Neutrophil (primary cell): ENCODE measurements around the gene FHAD1.

Experiments used
- H3K27ac ChIP-seq: fragments of 200-600 bp; sonication (generic); 2 replicates; pipeline ENCODE4 v1.5.1; 2016; ENCODE audit warnings: mild to moderate bottlenecking, moderate library complexity
- H3K27me3 ChIP-seq: fragments of 200-600 bp; sonication (generic); 2 replicates; pipeline ENCODE4 v1.6.0; 2016; ENCODE audit warnings: mild to moderate bottlenecking
- H3K36me3 ChIP-seq: fragments of 200-600 bp; sonication (generic); 2 replicates; pipeline ENCODE4 v1.5.1; 2017
- H3K4me1 ChIP-seq, 2 experiments: fragments of 200-600 bp in 1 of 2; sonication (generic) in 1 of 2; 1 replicate in 1 of 2; 2 replicates in 1 of 2; pipeline versions ENCODE4 v1.5.1 to v1.6.1; 2013 to 2016; ENCODE audit warnings: low read depth in 1 of 2, low read length in 1 of 2, mild to moderate bottlenecking in 1 of 2, moderate library complexity in 1 of 2; ENCODE audit not compliant: control insufficient read depth in 1 of 2, insufficient read depth in 1 of 2
- H3K4me3 ChIP-seq, 2 experiments: fragments of 200-600 bp in 1 of 2; sonication (generic) in 1 of 2; 1 replicate in 1 of 2; 2 replicates in 1 of 2; pipeline ENCODE4 v1.5.1; 2013 to 2016; ENCODE audit warnings: low read depth in 1 of 2, low read length in 1 of 2, mild to moderate bottlenecking in 1 of 2, moderate library complexity in 1 of 2
- H3K9me3 ChIP-seq: fragments of 200-600 bp; sonication (generic); 2 replicates; pipeline ENCODE4 v1.5.1; 2016
- TF ChIP-seq, protein P1 (sequence below): fragments of 200-600 bp; sonication (generic); IDR thresholded peaks from 2 replicates; pipeline ENCODE4 v1.5.1; 2016; ENCODE audit warnings: antibody characterized with exemption

Gene FHAD1

DNA sequence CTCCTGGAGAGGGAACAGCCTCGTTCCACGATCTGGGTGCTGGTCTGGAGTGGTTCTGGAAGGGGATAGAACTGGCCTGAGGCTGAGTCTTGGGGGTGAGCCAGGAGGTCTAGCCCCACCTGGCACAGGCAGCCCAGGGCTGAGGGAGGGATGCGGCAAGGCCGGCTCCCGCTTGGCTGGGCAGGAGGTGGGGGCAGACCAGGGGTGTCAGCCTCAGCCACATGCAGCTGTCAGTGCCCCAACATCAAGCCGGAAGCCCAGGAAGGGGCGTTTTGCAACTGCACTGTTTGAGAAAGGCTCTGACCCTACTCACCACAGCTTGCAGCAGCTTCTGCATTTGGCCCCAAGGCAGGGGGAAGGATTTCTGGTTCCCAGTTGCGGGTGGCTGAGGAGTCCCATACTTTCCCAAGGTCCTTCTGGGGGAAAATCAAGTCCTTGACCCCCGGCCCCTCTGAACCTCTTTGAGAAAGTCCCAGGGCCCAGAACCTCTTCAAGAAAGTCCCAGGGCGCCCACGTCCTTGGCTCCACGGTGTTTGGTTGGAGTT is 164.6 kb downstream of the FHAD1 start:
- H3K9me3 ChIP-seq = no peaks in the 10 kb centered on the region
- peak overlapping the region; percentile 100 for H3K27ac ChIP-seq
- H3K4me1 ChIP-seq = peaks cover 56 to 60% of the 10 kb centered on the region in 2 experiments
- H3K36me3 ChIP-seq = peaks cover 46% of the 10 kb centered on the region
- TF ChIP-seq, protein P1, sequence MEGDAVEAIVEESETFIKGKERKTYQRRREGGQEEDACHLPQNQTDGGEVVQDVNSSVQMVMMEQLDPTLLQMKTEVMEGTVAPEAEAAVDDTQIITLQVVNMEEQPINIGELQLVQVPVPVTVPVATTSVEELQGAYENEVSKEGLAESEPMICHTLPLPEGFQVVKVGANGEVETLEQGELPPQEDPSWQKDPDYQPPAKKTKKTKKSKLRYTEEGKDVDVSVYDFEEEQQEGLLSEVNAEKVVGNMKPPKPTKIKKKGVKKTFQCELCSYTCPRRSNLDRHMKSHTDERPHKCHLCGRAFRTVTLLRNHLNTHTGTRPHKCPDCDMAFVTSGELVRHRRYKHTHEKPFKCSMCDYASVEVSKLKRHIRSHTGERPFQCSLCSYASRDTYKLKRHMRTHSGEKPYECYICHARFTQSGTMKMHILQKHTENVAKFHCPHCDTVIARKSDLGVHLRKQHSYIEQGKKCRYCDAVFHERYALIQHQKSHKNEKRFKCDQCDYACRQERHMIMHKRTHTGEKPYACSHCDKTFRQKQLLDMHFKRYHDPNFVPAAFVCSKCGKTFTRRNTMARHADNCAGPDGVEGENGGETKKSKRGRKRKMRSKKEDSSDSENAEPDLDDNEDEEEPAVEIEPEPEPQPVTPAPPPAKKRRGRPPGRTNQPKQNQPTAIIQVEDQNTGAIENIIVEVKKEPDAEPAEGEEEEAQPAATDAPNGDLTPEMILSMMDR = peak; percentile 25
- H3K4me3 ChIP-seq = peak overlapping the region; percentile 83 to 95
- peaks cover 4% of the 10 kb centered on the region for H3K27me3 ChIP-seq

GRCh38 chr1:15412175-15412800 is 165.3 kb downstream of the FHAD1 start:
- H3K27me3 ChIP-seq = peaks cover 4% of the 10 kb centered on the region
- H3K9me3 ChIP-seq = no peaks in the 10 kb centered on the region
- peaks cover 52% of the 10 kb centered on the region for H3K36me3 ChIP-seq
- peak overlapping the region; percentile 100 for H3K27ac ChIP-seq
- TF ChIP-seq, protein P1 = no peak
- peak overlapping the region; percentile 83 to 95 for H3K4me3 ChIP-seq
- H3K4me1 ChIP-seq = peaks cover 63 to 66% of the 10 kb centered on the region in 2 experiments

DNA sequence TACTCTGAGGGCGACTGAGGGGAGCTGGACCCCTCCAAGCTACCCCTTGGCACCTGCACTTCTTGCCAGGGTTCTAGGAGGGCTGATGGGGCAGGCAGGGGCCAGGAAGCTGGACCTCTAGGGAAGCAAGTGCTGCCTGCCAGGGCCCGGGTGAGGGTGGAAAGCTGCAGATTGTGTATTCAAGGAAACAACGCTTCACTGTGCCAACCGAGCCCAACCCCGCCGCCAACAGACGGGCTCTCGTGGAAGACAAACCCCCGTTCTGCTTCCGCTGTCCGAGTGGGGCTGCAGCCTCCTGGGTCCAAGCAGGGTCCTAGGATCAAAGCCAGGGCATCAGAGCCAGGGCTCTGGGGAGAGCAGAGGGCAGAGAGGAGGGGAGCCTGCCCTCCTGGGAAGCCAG is 165.8 kb downstream of the FHAD1 start:
- Histone ChIP-seq H3K9me3 (no peaks in the 10 kb centered on the region), H3K36me3 (peaks cover 52% of the 10 kb centered on the region), H3K27me3 (peaks cover 2% of the 10 kb centered on the region), H3K27ac (peak overlapping the region; percentile 100), H3K4me3 (peak overlapping the region; percentile 83 to 95), H3K4me1 (peaks cover 68 to 72% of the 10 kb centered on the region in 2 experiments)
- TF ChIP-seq, protein P1 = no peak

DNA sequence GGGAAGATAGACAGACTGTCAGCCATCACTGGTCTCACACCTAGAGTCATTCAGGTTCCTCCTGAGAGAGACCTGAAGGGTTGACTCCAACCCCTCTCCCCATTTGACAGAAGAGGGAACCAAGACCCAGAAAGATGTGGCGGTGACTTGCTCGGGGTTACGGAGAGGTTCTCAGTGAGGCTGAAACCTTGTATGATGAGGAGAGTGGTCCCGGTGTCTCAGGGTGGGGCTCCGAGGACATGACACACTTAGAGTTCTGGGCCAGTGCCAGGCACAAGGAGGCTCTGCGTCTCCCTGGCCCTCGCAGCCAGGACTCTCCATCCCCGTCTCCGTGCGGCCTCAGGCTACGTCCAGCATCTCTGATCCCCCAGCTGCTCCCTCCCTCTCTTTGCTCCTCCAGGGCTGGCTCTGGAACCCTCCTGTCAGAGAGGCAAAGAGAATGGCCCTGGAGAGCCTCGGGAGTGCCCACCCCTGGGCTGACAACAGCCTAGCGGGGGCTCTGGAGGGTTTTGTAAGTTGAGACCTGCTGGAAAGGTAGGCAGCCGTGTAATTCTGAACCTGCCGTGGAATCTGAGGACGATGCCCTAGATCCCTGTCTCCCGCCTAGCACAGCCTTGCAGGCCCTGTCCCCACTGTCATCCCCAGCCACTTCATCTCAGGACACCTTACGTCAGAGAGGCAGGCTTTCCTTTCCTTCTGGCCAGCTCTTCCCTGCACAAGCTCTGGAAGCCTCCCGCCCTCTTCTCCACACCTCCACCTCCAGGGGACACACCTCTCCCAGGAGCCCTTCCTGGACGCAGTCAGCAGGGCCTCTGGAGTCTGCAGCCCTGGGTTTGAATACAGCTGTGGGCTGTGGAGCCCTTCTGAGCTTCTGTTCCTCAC is 166.8 kb downstream of the FHAD1 start:
- Histone ChIP-seq H3K4me3 (peak overlapping the region; percentile 83 to 95), H3K4me1 (peaks cover 75% of the 10 kb centered on the region in 2 experiments), H3K36me3 (peaks cover 55% of the 10 kb centered on the region), H3K9me3 (no peaks in the 10 kb centered on the region), H3K27me3 (no peaks in the 10 kb centered on the region), H3K27ac (peak overlapping the region; percentile 100)
- TF ChIP-seq, protein P1 = no peak

GRCh38 chr1:15414445-15414983 is 167.5 kb downstream of the FHAD1 start:
- Histone ChIP-seq H3K36me3 (peaks cover 62% of the 10 kb centered on the region), H3K27ac (peak overlapping the region; percentile 100), H3K9me3 (no peaks in the 10 kb centered on the region), H3K4me3 (peak overlapping the region; percentile 83 to 95), H3K4me1 (peaks cover 76 to 77% of the 10 kb centered on the region in 2 experiments), H3K27me3 (no peaks in the 10 kb centered on the region)
- TF ChIP-seq, protein P1 = no peak
